HFF-Myc (cell line): ENCODE data around the gene H2AZ2.
"Not testable (repeated sequence)": the region's sequence is repeated elsewhere in the genome, so short reads cannot be mapped to it uniquely, and the experiment has no call there.

Experiments
- DNase-seq: peaks from one replicate; pipeline ENCODE4 v3.0.0-alpha.2; 2011; ENCODE audit warnings: low read depth; ENCODE audit errors: extremely low read depth
- H3K4me3 ChIP-seq: replicated peaks from 2 replicates; pipeline ENCODE4 v1.5.1; 2011; ENCODE audit warnings: low read depth, mild to moderate bottlenecking, control low read depth, low read length
- TF ChIP-seq, protein P1 (sequence below): IDR thresholded peaks from 2 replicates; pipeline ENCODE4 v1.5.1; 2012; ENCODE audit warnings: mild to moderate bottlenecking, low read depth, low read length, control low read depth; ENCODE audit errors: missing control alignments

Gene H2AZ2

DNA sequence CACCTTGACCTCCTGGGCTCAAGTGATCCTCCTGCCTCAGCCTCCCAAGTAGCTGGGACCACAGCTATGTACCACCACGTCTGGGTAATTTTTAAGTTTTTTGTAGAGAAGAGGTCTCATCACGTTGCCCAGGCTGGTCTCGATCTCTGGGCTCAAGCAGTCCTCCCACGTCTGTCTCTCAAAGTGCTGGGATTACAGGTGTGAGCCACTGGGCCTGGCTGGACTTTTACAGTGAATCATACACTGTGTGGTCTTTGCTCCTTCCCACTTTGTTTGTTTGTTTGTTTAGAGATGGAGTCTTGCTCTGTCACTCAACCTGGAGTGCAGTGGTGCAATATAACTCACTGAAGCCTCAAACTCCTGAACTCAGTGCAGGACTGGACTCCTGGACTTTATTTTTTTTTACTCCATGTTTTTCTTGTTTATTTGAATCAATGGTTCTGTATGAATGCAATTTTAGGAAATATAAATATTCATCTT, 38.9 kb downstream of the H2AZ2 start:
- TF ChIP-seq, protein P1, sequence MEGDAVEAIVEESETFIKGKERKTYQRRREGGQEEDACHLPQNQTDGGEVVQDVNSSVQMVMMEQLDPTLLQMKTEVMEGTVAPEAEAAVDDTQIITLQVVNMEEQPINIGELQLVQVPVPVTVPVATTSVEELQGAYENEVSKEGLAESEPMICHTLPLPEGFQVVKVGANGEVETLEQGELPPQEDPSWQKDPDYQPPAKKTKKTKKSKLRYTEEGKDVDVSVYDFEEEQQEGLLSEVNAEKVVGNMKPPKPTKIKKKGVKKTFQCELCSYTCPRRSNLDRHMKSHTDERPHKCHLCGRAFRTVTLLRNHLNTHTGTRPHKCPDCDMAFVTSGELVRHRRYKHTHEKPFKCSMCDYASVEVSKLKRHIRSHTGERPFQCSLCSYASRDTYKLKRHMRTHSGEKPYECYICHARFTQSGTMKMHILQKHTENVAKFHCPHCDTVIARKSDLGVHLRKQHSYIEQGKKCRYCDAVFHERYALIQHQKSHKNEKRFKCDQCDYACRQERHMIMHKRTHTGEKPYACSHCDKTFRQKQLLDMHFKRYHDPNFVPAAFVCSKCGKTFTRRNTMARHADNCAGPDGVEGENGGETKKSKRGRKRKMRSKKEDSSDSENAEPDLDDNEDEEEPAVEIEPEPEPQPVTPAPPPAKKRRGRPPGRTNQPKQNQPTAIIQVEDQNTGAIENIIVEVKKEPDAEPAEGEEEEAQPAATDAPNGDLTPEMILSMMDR = no peak
- no peak overlapping the region for H3K4me3 ChIP-seq
- no peak for DNase-seq

- H3K4me3 ChIP-seq = no peak overlapping the region
- TF ChIP-seq, protein P1 = no peak
- DNase-seq = no peak
Measured at GRCh38 chr7:44805950-44806349, 41.9 kb downstream of the H2AZ2 start.

DNA sequence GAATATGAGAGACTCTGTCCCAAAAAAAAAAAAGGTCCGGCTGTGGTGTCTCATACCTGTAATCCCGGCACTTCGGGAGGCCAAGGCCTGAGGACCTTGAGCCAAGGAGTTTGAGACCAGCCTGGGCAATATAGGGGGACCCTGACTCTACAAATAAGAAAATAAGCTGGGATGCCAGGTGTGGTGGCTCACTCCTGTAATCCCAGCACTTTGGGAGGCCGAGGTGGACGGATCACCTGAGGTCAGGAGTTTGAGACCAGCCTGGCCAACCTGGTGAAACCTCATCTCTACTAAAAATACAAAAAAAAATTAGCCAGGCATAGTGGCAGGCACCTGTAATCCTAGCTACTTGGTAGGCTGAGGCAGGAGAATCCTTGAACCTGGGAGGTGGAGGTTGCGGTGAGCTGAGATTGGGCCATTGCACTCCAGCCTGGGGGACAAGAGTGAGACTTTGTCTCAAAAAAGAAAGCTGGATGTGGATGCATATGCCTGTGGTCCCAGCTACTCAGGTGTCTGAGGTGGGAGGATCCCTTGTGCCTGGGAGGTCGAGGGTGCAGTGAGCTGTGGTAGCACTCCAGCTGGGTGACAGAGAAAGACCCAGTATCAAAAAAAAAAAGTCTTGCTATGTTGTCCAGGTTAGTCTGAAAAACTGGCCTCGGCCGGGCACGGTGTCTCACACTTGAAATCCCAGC, 43.9 kb downstream of the H2AZ2 start:
- DNase-seq = not testable (repeated sequence)

DNA sequence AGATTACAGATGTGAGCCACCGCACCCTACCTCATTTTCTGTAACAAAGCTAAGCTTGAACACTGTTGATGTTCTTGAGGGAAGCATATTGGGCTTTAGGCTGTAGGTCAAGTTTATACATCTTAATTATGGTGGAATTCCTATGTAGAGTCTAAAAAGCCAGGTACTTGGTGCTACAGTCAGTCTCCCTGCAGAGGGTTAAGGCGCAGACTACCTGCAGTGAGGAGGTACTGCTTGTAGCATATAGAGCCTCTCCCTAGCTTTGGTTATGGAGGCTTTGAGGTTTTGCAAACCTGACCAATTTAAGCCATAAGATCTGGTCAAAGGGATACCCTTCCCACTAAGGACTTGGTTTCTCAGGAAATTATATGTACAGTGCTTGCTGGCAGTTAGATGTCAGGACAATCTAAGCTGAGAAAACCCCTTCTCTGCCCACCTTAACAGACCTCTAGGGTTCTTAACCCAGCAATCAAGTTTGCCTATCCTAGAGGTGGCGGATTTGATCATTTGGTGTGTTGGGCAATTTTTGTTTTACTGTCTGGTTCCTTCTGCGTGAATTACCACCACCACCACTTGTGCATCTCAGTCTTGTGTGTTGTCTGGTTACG, 45.4 kb downstream of the H2AZ2 start:
- no peak for DNase-seq
- H3K4me3 ChIP-seq = no peak overlapping the region
- TF ChIP-seq, protein P1 = no peak

More for the DNA sequence above, 43.9 kb downstream of the H2AZ2 start:
- H3K4me3 ChIP-seq = not testable (repeated sequence)

DNA sequence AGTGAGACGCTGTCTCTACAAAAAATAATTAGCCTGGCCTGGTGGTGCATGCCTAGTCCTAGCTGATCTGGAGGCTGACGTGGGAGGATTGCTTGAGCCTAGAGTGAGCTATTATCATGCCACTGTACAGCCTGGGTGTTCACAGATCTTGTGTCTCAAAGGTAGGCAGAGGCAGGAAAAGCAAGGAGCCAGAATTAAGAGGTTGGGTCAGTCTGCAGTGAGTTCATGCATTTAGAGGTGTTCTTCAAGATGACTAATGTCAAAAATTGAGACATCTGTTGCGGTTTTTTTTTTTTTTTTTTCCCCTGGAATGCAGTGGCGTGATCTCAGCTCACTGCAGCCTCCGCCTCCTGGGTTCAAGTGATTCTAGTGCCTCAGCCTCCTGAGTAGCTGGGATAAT, 46.0 kb downstream of the H2AZ2 start:
- no peak overlapping the region for H3K4me3 ChIP-seq
- TF ChIP-seq, protein P1 = no peak
- no peak for DNase-seq

- TF ChIP-seq, protein P1 = no peak
- DNase-seq = no peak
- peak overlapping the region; percentile 99; the same call in 1 of the 2 replicates for H3K4me3 ChIP-seq
Measured at GRCh38 chr7:44799939-44800338, 47.9 kb downstream of the H2AZ2 start.

DNA sequence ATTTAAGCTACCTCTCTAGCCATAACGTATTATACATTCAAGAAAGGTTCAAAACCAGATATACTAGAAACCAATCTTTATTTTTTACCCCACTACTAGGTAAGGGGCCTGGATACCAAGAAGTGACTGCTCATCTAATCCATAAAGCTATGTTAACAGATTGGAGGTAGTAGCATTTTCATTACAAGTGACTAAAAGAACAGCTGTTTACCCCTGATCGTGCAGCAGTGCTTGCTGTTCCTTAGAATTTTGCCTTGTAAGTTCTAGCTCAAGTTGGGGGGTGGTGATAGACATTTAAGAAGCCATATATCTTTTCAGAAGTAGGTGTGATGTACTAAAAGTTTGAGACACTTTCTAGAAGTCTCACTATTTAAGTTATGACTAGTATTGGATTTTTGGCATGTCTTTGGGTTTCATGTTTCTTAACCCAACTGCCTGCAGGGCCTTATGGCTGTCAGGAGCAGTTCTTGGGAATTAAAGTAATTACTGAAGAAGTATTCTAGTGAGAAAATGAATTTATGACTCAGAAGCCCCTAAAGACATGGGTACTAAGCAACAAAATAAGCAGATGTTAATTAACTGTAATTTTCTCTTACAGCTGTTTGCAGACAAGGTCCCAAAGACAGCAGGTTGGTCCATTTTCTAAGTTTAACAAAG, 49.1 kb downstream of the H2AZ2 start:
- peak overlapping the region; percentile 99 for H3K4me3 ChIP-seq
- TF ChIP-seq, protein P1 = no peak
- no peak for DNase-seq
